Stimulated activated CD4-positive, alpha-beta T cell treated with anti-CD3 and anti-CD28 coated beads, Interleukin-12 subunit alpha, Interleukin-12 subunit beta, amount 100 ng/mL, for 24 hours (primary cell): ENCODE results near the gene DNAJC5.
A peak's percentile ranks its signal among the peaks of the same experiment; 100 is the strongest.

Experiments
- DNase-seq, 2 experiments: peaks; one replicate each; pipeline ENCODE4 v3.0.0-alpha.2; 2020; ENCODE audit warnings: low read depth in 2 of 2

Gene DNAJC5

DNA sequence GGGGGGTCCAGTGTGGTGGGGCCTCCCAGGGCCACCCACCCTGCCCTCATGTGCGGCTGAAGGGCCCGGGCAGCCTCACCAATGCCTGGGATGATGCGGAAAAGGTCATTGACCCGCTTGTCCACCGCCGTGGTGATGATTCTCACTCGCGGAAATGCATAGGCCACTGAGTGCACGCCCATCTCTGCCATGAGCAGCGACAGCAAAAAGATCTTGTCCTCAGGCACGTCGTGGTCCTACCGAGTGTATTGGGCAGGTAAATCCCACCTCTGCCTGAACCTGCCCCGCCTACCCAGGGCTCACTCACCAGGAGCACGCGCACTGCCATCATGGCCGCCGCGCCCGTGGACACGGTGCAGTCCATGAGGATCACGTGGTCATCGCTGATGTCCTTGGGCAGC is 45.1 kb downstream of the DNAJC5 start:
- DNase-seq = no peak

DNA sequence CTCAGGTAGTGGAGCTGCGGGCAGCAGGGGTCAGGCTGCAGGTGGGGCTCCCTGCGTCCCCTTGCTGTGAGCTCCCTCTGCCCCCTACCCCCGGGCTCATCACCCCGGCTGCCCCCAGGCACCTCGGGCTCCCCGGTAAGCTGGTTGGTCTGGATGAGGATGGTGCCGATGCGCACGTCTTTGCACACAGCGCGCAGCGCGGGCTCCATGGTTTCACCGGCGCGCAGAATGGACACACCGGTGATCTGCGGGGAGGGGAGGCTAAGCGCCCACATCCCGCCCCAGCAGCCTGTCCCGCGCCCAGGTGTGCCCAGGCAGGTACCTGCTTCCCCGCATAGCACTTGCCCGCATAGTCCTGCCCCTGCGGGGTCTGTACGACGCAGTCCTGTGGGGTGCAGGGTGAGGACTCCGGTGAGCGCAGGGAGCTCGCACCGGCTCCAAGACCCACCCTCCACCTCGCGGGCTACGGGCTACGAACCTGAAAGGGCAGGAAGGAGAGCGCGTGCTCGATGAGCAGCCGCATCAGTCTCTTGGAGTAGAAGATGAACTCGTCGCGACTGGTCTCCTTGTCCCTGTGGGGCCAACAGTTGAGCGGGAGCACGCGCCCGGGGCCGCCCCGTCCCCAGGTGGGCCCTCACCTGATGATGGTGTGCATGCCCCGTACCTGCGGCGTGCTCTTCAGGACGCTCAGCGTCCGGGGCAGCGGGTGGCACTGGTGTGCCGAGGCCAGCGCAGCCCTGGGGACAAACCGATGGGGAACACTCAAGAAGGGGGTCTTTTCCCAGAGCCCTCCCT is 45.7 kb downstream of the DNAJC5 start:
- no peak for DNase-seq

DNA sequence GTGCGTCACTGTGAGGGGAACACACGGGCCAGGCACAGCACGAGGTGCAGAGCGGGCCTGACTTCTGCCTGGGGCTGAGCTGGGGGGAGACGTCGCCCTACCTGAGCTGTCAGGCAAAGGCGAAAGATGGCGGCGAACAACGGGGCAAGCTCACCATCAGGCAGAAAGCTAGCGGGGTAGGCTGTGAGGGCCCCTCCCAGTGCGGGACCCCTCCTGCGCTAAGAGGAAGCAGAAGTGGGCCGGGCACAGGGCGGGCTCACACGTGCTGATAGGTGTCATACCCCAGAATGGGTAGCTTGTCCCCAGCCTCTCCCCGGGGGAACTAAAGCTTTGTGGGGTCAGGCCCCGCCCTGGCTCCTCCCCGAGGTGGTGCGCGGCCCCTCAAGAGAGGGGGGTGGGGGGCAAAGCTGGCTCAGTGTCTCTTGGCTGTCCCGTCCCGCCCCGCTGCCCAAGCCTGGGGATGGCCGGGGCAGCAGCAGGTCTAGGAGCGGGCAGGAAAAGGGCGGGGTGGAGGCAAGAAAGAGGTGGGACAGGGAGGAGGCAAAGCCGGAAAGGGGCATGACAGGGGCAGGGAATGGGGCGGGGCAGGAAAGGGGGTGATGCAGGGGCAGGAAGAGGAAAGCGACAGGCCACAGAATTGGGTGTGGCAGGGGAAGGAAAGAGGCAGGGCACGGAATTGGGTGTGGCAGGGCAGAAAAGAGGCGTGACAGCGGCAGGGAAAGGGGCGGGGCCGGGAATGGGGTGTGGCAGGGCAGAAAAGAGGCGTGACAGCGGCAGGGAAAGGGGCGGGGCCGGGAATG is 46.6 kb downstream of the DNAJC5 start:
- DNase-seq = peak; percentile 35 to 63

DNA sequence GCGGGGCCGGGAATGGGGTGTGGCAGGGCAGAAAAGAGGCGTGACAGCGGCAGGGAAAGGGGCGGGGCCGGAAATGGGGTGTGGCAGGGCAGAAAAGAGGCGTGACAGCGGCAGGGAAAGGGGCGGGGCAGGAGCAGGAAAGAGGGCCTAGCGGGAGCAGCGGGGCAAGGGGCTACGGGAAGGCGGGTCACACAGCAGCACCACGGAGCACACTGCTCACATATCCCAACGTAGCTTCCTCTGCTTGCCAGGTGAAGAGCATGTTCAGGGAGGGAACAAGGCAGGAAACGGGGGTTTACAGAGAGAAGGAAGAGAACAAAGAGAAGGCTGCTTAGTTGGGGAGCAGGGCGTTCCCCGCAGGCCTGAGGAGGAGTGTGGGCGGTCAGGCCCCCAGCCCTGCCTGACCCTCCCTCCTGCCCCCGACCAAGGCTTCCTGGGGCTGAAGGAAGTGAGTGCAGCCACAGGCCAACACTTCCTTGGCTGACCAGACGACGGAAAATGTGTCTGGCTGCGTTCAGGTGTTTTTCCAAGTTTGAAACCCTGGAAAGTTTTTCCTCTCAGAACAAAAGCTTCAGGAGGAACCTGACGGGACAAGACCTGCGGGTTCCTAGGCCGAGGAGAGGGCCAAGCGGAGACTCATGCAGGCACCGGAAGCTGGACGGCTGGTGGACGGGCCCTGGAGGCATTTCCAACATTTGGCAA is 47.5 kb downstream of the DNAJC5 start:
- DNase-seq = peak in 1 of 2 experiments; percentile 47

DNA sequence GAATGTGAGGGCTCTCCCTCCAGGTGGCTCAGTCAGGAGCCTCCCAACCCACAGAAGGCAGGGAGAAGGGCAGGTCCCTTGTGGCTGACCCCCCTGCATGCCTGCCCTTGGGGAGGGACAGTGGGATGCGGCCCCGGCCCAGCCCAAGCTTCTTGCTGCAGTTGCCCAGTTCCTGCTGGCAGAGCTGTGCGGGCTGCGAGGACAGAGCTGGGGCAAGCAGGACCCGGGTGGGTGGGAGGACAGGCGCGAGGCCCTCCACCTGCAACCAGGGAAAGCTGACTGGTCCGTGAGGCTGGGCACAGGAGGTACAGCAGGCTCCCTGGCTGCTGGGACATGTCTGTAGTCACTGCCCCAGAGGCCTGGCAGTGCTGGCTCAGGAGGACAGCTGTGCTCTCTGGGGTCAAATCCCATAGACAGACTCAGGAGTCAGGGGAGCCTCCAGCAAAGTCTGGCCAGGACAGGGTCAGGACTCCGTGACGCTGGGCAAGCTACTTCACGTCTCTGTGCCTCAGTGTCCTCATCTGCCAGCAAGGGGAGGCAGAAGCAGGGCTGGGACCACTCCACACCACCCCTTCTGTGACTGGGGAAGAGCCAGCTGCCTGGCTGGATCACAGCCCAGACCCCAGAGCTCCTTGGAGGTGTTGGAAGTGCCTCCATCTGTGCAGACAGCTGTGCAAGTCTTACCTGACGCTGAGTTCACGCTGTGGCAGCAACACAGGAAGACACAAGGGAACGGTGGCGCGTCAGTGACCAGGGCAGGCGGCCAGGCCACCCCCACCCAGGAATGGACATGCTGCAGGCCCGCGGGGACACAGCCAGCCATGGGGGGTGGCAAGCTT is 48.3 kb downstream of the DNAJC5 start:
- no peak for DNase-seq

DNA sequence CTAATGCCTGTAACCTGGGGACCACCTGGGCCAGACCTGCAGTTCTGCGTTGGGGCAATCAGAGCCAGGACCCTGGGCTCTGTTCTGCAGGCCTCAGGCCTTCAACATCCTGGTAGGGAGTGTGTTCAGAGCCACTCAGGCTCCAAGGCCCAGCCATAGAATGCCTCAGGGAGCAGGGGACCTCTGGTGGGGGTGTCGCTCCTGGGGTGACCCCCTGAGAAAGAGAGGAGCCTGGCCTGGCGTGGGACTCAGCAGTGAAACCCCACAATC is 48.8 kb downstream of the DNAJC5 start:
- no peak for DNase-seq

DNA sequence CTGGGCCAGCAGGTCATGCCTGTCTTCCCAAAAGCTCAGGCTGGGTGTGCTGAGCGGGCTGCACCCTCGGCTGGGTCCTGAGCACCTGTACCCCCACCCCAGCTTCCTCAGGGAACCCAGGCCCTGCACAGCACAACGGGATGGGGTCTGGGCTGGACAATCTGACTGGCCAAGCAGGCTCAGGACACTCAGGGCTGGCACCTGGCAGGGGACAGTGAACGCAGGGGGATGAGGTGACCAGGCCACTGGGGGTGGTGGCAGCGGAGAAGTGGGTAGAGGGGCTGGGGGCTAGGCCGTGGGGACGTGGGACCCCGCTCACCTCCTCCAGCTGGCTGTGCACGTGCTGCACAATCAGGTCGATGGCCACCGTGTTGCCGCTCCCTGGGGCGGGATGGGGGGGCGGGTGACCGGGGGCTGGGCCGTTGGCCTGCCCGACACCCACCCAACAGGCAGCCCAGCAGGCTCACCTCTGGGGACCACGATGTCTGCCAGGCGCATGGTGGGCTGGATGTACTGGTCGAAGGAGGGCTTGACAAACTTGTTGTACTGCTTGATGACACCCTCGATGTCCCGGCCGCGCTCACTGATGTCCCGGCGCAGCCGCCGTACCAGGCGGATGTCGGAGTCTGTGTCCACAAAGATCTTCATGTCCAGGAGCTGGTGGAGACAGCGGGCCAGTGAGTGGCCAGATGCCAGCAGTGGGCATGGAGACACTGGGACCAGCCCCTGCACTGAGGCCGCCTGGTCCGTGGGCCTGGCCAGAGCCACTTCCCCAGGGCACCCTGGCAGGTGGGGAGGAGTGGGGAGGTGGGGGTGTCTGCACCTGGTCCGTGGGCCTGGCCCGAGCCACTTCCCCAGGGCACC is 49.4 kb downstream of the DNAJC5 start:
- DNase-seq = no peak

DNA sequence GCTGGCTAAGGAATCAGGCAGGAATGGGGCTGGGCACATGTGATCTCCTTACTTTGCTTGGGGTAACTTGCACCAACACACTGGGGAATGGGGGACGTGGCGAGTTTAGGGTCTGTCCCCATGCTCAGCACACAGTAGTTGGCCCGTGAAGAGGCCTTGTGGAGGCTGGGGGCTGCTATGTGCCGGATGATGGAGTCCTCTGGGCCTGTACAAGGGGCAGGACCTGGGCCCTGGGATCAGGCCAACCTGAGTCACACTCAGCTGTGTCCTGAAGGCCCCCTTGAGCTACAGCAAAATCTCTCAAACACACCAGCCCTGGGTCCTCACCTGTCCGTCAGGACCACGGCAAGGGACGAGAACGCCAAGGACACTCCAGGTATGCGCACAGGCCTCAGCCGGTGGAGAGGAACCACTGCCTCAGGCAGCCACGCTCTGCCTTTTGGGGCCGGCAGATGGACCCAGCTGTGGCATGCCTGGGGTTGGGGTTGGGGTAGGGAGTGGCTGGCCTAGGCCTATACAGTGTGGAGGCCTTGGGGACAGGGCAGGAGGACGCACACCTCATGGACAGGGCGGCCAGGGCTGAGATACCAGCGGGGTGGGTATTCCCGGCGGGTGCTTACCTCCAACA is 50.2 kb downstream of the DNAJC5 start:
- DNase-seq = no peak

DNA sequence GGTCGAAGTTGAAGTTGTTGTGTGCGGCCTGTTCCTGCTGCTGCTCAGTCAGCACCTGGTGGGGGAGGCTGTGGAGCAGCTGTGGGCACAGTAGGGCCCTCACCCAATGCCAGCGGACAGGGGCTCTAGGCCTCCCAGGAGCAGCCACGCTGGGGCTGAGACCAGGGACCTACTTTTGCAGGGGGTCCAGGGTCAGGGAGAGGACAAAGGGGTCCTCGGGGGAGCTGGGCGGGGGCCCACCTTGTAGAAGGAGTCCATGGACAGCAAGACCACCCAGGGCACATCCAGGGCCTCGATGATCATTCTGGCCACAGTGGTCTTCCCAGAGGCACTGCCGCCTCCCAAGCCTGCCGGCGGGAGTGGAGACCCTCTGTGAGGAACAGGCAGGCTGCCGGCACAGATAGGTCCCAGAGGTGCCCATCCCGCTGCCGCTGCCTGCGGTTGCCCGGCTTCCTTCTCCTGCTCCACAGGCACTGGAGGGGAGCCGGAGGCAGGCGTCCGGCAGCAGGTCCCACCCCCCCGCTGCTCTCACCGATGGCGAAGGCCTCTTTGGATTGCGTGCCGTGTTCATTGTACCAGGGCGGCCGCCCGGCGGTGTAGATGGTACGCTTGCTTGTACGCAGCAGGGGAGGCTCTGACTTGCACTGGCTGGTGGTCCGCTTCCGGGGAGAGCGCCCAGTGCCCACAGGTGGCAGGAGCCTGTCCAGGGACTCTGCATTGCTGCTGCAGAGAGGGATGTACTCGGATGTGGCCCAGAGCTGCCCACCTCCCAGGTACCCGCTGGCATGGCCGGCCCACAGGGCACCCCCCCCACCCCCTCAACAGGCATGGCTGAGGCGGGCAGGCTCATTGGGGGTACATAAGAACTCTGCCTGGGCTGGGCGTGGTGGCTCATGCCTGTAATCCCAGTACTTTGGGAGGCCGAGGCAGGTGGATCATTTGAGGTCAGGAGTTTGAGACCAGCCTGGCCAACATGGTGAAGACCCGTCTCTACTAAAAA is 51.3 kb downstream of the DNAJC5 start:
- DNase-seq = no peak

DNA sequence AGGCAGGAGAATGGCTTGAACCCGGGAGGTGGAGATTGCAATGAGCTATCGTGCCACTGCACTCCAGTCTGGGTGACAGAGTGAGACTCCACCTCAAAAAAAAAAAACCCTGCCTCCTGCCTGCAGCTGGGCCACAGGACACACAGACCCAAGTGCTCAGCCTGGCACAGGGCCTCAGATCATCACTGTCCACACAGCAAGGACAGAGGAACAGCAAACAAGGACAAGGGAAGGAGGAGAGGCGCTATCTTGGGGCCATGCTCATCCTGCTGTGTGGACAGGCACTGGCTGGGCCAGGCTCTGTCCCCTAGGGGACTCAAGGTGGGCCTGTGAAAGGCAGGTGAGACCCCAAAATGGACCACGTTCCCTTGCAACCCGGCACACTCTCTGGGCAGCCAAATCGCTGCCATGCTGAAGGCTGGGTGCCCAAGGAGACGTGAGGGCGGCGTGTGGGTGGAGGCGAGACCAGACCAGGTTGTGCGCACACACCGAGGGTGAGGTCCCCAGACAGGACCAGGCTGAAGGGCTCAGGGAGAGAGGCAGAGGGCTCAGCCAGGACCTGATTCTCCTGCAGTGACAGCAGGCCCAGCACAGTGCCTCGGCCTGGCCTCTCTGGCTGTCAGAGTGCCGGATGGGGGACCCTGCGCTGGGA is 52.2 kb downstream of the DNAJC5 start:
- DNase-seq = no peak

DNA sequence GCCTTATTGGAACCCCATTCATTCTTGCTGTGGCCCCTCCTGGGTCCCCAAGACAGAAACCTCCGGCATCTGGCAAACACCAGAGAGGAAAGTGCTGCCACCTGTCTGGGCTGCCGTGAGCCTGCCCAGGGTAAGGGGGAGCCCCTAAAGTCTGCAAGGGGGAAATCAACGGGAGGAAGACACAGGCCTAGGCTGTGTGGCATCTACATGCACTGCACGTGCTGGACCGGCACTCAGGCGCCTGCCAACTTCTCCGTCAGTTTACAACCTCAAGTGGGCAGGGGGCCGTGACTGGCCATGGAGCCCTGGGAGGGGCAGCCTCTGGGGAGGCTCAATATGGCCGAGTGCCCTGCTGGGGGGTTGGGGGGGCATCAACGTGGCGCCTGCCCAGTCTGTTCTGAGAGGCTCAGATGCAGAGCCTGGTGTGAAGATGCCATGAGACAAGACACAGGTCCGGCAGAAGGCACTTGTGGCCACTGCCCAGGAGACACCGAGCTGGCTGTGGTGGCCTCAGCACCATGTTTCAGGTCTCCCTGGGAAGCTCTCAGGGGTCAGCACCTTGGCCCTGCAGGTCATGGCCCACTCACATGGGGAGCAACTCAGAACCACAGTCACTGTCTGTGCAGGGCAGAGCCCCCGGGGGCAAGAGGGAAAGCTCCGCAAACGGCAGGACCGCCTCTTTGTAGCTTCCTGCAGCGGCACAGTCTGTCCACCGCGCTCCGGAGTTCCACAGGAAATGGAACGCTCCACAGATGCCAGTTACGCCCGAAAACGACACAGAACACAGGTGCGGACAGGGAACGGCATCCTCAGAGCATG is 52.9 kb downstream of the DNAJC5 start:
- DNase-seq = no peak

DNA sequence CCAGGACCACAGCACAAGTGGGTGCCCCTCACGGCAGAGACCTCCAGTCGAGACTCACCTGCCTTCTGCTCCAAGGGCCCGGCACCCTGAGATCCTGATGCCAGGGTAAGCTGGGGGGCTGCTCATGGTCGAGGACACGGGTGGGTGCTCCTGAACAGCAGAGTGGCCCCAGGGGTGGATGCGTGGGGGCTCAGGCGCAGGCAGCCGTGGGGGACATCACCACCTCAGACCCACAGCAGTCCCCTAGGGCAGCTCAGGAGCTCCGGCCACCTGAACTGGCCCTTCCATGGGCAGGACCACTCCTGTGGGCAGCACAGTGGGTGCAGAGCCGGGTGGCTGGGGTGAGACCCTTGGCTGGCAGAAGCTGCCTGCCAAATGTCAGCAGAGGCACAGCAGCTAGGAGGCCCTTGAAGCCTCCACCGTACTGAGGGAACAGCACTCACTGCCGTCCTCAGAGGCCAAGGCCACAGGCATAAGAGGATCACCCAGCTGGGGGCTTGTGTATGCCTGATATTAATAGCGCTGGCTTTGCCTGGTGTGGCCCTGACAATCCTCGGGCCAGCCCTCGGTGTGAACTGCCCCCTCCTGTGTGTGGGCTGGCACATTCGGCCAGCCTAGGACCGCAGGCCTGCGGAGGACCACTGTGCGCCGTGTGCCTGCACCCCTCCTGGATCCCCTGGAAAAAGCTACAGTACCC is 55.9 kb downstream of the DNAJC5 start:
- no peak for DNase-seq

DNA sequence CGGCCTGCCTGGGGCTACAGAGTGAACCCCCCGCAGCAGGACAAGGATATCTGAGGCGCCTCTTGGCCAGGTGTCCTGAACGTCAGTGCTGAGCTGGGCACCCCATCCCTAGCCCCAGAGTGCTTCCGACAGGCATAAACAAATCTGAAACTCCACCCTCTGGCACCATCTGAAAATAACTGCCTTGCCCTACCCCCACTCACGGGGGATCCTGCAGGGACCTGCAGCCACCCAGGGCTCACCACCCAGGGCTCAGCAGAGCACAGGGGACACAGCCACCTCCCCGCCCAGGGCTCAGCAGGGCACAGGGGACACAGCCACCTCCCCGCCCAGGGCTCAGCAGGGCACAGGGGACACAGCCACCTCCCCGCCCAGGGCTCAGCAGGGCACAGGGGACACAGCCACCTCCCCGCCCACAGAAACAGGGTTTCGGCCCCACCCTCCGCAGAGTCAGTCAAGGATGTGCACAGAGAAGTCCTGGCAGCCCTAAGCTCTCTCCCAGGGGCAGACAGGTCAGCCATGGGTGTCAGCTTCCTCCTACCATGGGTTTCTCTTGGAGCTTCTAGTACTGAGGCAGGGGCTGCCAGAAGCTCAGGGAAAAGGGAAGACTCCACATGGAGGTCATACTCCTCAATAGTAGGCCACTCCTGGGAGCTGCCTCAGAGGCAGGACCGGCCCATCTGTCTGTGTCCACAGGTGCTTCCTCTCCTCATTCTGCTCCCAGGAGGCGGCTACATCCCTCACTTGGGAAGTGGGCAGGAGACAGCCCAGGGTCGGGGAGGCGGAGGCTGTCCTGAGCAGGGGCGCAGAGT is 56.7 kb downstream of the DNAJC5 start:
- no peak for DNase-seq

DNA sequence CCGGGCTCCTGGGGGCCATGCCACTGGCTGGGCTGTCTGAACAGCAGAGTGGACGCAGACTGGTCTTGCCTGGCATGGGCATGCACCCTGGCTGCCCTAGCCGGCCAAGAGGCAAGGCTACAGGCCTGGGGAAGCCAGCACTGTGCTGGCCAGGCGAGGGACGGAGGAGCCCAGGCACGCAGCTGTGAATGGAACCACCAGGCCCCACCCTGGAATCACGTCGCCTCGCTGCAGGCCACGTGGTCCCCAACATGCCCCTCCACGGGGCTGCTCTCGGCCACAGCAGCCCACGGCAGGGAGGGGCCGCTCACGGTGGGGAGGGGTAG is 57.2 kb downstream of the DNAJC5 start:
- DNase-seq = no peak

DNA sequence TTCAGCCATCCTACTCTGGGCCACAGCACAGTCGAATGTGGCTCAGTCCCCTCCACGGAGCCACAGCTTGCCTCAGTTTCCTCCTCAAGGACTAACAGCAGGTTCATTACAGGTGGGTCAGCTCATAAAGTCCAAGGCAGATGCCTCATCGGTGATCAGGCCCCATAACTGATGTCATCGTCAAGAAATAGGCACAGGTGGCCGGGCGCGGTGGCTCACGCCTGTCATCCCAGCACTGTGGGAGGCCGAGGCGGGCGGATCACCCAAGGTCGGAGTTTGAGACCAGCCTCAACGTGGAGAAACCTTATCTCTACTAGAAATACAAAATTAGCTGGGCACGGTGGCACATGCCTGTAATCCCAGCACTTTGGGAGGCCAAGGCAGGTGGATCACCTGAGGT is 57.8 kb downstream of the DNAJC5 start:
- DNase-seq = no peak

DNA sequence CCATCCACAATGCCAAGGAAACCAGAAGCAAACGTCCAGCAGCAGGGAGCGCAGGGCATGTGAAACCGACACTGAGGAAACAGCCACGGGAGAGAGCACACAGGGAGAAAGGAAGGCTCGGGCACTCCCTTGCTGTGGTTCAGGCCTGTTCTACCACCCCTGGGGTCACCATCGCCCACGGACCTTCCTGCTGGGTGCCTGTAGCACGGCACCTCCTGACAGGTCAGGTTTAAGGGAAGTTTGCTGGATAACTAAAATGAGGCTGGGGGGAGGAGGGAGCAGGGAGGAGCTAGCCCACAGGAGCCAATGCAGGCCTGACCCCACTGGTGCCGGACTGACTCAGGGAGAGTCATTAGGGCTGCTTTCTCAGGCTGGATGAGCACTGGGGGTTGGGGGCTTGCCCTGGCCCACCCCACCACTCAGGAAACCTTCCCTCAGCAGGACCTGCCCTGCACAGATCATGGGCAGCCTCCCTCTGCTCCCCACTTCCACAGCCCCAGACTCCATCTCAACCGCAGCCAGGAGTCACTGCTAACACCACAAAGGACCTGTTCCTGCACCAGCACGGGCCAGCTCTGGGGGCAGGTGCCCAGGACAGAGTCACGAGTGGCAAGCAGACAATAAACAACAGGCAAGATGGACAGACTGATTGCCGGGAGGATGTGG is 59.0 kb downstream of the DNAJC5 start:
- DNase-seq = no peak
